Measurements from ENCODE around the gene MCRIP1. TPM values are rescaled to one million over a fixed set of nuclear protein-coding genes. Genes with fewer than 3 reads are reported as not detected.
A peak's percentile ranks its signal among the peaks of the same experiment; 100 is the strongest.

Gene MCRIP1
- total and polyA plus RNA-seq, 2 of the 13 experiments (the other 11 are each of a cell fraction or from before 2014, with no cell fraction given) = 79.7 to 84.9 TPM

DNA sequence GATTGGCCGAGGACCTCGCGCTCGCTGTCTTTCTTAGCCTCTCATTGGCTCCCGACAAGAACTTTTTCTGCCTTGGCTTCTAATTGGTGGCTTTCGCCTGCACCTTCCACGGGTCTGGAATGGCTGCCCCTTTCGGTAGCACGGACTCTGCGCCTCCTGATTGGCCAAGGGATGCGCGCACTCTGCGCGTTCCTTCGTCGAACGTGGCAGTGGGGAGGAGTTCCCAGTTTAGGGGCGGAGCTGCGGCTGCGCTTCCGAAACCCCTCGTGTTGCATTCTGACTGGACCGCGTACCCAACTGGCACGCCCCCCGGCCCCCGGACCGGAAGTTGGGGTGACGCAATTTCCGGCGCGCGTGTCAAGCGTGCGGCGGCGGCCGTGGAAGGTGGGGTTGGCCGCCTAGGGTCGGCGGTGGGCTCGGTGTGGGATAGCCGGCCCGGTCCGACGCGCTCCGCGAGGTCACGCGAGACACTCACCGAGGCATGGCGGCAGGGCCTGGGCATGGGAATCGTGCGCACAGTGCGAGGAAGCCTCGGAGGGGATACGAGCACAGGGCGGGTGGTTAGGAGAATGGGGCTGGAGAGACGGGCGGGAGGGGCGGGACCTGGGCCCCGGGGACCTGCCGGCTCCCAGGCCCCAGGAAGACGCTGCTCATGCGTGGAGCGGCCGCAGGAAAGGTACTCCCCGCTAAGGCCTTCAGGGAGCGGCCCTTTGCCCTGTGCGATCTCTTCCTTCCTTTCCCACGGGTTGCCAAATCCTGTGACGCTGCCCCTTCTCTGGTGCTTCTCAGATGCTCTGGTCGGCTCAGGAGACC is 27.9 kb upstream of the MCRIP1 start (continued):
- peak; percentile 95; the same call in 1 of the 2 replicates for TF ChIP-seq ZNF367 (CRISPR knock-in tag; IDR thresholded peaks at IDR 0.05; ENCODE audit: borderline replicate concordance)
- TF ChIP-seq, protein P1, sequence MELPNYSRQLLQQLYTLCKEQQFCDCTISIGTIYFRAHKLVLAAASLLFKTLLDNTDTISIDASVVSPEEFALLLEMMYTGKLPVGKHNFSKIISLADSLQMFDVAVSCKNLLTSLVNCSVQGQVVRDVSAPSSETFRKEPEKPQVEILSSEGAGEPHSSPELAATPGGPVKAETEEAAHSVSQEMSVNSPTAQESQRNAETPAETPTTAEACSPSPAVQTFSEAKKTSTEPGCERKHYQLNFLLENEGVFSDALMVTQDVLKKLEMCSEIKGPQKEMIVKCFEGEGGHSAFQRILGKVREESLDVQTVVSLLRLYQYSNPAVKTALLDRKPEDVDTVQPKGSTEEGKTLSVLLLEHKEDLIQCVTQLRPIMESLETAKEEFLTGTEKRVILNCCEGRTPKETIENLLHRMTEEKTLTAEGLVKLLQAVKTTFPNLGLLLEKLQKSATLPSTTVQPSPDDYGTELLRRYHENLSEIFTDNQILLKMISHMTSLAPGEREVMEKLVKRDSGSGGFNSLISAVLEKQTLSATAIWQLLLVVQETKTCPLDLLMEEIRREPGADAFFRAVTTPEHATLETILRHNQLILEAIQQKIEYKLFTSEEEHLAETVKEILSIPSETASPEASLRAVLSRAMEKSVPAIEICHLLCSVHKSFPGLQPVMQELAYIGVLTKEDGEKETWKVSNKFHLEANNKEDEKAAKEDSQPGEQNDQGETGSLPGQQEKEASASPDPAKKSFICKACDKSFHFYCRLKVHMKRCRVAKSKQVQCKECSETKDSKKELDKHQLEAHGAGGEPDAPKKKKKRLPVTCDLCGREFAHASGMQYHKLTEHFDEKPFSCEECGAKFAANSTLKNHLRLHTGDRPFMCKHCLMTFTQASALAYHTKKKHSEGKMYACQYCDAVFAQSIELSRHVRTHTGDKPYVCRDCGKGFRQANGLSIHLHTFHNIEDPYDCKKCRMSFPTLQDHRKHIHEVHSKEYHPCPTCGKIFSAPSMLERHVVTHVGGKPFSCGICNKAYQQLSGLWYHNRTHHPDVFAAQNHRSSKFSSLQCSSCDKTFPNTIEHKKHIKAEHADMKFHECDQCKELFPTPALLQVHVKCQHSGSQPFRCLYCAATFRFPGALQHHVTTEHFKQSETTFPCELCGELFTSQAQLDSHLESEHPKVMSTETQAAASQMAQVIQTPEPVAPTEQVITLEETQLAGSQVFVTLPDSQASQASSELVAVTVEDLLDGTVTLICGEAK (IDR thresholded peaks at IDR 0.05) = peak; percentile 96
- TF ChIP-seq, protein P1 (CRISPR knock-in tag; IDR thresholded peaks at IDR 0.05) = peak; percentile 67
- no peak for TF ChIP-seq NR1H2 (CRISPR knock-in tag; IDR thresholded peaks at IDR 0.05; ENCODE audit: borderline replicate concordance, low read depth)
- no peak for TF ChIP-seq HNRNPH1 (optimal IDR thresholded peaks at IDR 0.05; ENCODE audit: low read depth, low read length)
- no peak for TF ChIP-seq NKX3-1 (CRISPR knock-in tag; IDR thresholded peaks at IDR 0.05)
- peak; percentile 10 for TF ChIP-seq ZNF263 (CRISPR knock-in tag; IDR thresholded peaks at IDR 0.05)
- TF ChIP-seq SIX1 (CRISPR knock-in tag; IDR thresholded peaks at IDR 0.05; ENCODE audit: borderline replicate concordance) = 0 out of 2 replicates have a peak, but pooled peaks have one; percentile 16
- peak; percentile 51 to 88; a peak in 3 of 4 replicates for TF ChIP-seq HMGXB4 (CRISPR knock-in tag; IDR thresholded peaks at IDR 0.05; ENCODE audit: borderline replicate concordance in 1 of 2, low read depth in 1 of 2)
- TF ChIP-seq ZNF598 (CRISPR knock-in tag; IDR thresholded peaks at IDR 0.05; ENCODE audit: borderline replicate concordance) = peak; percentile 63; the same call in 1 of the 2 replicates
- peak; percentile 65 for TF ChIP-seq ARNTL (CRISPR knock-in tag; IDR thresholded peaks at IDR 0.05)
- TF ChIP-seq HNRNPLL (IDR thresholded peaks at IDR 0.05; ENCODE audit: low read depth, low read length, poor library complexity, severe bottlenecking) = peak; percentile 89
- TF ChIP-seq DZIP1 (CRISPR knock-in tag; IDR thresholded peaks at IDR 0.05) = peak; percentile 75; the same call in 1 of the 2 replicates
- TF ChIP-seq SP1 (IDR thresholded peaks at IDR 0.05) = peak; percentile 56
- peak; percentile 94 for TF ChIP-seq SP1 (CRISPR knock-in tag; IDR thresholded peaks at IDR 0.05)
